ENCODE measurements around the gene ELOVL3.

DNA sequence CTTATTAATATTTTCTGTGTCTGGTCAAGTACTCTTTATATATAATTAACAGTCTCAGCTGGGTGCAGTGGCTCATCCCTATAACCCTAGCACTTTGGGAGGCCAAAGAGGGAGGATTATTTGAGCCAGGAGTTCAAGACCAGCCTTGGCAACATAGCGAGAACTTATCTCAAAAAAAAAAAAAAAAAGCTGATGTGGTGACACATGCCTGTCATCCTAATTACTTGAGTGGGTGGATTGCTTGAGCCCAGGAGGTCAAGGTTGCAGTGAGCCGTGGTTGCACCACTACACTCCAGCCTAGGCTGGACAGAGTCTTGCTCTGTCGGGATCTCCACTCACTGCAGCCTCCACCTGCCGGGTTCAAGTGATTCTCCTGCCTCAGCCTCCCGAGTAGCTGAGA lies 6.7 kb upstream of the ELOVL3 start:
- TF ChIP-seq, protein P1, sequence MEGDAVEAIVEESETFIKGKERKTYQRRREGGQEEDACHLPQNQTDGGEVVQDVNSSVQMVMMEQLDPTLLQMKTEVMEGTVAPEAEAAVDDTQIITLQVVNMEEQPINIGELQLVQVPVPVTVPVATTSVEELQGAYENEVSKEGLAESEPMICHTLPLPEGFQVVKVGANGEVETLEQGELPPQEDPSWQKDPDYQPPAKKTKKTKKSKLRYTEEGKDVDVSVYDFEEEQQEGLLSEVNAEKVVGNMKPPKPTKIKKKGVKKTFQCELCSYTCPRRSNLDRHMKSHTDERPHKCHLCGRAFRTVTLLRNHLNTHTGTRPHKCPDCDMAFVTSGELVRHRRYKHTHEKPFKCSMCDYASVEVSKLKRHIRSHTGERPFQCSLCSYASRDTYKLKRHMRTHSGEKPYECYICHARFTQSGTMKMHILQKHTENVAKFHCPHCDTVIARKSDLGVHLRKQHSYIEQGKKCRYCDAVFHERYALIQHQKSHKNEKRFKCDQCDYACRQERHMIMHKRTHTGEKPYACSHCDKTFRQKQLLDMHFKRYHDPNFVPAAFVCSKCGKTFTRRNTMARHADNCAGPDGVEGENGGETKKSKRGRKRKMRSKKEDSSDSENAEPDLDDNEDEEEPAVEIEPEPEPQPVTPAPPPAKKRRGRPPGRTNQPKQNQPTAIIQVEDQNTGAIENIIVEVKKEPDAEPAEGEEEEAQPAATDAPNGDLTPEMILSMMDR (IDR thresholded peaks at IDR 0.05): no peak
- no peak for TF ChIP-seq POLR2A (IDR thresholded peaks at IDR 0.05)
